ENCODE data around the gene RNF157. TPM values are rescaled to one million over a fixed set of nuclear protein-coding genes. Genes with fewer than 3 reads are reported as not detected.

Gene RNF157
- total and polyA plus RNA-seq, 2 of the 13 experiments (the other 11 are each of a cell fraction or from before 2014, with no cell fraction given): 0.44 to 1.5 TPM

DNA sequence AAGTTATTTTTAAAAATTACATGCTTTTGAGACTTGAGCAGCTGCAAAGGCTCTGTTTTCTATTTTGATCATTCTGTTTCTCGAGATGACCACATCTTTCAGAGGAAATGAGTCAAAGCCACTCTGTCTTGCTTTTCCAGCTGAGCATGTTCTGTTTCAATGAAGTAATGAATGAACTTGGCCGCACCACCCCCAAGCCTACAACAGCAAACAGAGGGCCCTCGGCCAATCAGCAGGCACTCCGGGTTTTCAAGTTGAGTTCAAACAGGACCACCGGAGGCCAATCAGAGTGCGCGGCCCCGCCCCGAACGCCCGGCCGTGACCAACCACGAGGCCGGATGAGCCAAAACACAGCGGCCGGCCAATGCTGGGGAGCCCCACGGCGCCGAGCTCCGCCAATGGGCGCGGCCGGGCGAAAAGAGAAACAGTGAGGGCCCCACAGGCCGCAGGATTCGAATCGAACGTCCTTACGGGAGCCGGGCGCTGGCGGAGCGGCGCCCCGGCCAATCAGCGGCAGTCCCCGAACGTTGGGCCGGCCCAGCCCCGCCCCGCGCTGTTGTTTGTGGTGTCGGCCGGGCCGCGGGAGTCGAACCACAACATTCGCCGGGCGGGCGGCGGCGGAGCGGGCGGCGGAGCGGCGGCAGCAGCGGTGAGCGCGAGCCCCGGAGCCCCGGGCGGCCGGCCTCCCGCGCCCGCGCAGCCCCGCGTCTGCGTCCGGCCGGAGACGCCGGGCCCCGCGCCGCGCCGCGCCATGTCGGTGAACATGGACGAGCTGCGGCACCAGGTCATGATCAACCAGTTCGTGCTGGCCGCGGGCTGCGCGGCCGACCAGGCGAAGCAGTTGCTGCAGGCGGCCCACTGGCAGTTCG lies 24.7 kb upstream of the RNF157 start, which contains the start of gene UBALD2 (continued):
- TF ChIP-seq, protein P1, sequence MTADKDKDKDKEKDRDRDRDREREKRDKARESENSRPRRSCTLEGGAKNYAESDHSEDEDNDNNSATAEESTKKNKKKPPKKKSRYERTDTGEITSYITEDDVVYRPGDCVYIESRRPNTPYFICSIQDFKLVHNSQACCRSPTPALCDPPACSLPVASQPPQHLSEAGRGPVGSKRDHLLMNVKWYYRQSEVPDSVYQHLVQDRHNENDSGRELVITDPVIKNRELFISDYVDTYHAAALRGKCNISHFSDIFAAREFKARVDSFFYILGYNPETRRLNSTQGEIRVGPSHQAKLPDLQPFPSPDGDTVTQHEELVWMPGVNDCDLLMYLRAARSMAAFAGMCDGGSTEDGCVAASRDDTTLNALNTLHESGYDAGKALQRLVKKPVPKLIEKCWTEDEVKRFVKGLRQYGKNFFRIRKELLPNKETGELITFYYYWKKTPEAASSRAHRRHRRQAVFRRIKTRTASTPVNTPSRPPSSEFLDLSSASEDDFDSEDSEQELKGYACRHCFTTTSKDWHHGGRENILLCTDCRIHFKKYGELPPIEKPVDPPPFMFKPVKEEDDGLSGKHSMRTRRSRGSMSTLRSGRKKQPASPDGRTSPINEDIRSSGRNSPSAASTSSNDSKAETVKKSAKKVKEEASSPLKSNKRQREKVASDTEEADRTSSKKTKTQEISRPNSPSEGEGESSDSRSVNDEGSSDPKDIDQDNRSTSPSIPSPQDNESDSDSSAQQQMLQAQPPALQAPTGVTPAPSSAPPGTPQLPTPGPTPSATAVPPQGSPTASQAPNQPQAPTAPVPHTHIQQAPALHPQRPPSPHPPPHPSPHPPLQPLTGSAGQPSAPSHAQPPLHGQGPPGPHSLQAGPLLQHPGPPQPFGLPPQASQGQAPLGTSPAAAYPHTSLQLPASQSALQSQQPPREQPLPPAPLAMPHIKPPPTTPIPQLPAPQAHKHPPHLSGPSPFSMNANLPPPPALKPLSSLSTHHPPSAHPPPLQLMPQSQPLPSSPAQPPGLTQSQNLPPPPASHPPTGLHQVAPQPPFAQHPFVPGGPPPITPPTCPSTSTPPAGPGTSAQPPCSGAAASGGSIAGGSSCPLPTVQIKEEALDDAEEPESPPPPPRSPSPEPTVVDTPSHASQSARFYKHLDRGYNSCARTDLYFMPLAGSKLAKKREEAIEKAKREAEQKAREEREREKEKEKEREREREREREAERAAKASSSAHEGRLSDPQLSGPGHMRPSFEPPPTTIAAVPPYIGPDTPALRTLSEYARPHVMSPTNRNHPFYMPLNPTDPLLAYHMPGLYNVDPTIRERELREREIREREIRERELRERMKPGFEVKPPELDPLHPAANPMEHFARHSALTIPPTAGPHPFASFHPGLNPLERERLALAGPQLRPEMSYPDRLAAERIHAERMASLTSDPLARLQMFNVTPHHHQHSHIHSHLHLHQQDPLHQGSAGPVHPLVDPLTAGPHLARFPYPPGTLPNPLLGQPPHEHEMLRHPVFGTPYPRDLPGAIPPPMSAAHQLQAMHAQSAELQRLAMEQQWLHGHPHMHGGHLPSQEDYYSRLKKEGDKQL (CRISPR knock-in tag; IDR thresholded peaks at IDR 0.05; ENCODE audit: low read depth): no peak
- peak; percentile 66 for TF ChIP-seq ZNF781 (CRISPR knock-in tag; IDR thresholded peaks at IDR 0.05; ENCODE audit: borderline replicate concordance, not compliant biosample characterization)
- no peak for TF ChIP-seq U2AF1 (optimal IDR thresholded peaks at IDR 0.05; ENCODE audit: low read depth, low read length)
- no peak for TF ChIP-seq ZNF570 (CRISPR knock-in tag; IDR thresholded peaks at IDR 0.05; ENCODE audit: borderline replicate concordance)
- peak; percentile 20; the same call in 1 of the 2 replicates for TF ChIP-seq YEATS4 (CRISPR knock-in tag; IDR thresholded peaks at IDR 0.05; ENCODE audit: borderline replicate concordance)
- TF ChIP-seq, protein P2, sequence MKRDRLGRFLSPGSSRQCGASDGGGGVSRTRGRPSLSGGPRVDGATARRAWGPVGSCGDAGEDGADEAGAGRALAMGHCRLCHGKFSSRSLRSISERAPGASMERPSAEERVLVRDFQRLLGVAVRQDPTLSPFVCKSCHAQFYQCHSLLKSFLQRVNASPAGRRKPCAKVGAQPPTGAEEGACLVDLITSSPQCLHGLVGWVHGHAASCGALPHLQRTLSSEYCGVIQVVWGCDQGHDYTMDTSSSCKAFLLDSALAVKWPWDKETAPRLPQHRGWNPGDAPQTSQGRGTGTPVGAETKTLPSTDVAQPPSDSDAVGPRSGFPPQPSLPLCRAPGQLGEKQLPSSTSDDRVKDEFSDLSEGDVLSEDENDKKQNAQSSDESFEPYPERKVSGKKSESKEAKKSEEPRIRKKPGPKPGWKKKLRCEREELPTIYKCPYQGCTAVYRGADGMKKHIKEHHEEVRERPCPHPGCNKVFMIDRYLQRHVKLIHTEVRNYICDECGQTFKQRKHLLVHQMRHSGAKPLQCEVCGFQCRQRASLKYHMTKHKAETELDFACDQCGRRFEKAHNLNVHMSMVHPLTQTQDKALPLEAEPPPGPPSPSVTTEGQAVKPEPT (CRISPR knock-in tag; IDR thresholded peaks at IDR 0.05; ENCODE audit: low read depth): no peak
- TF ChIP-seq POLR2A (IDR thresholded peaks at IDR 0.05; ENCODE audit: insufficient read depth in 1 of 2, low read depth in 2 of 2, low read length in 2 of 2): peak; percentile 55; a peak in 2 of 4 replicates
- no peak; the same call in 1 of the 2 replicates for TF ChIP-seq ZNF547 (CRISPR knock-in tag; IDR thresholded peaks at IDR 0.05)
- TF ChIP-seq ZIK1 (CRISPR knock-in tag; IDR thresholded peaks at IDR 0.05; ENCODE audit: borderline replicate concordance, low read depth): no peak
- TF ChIP-seq SIN3A (IDR thresholded peaks at IDR 0.05; ENCODE audit: borderline replicate concordance, low read depth, low read length): peak; percentile 95; the same call in 1 of the 2 replicates
- TF ChIP-seq, protein P3, sequence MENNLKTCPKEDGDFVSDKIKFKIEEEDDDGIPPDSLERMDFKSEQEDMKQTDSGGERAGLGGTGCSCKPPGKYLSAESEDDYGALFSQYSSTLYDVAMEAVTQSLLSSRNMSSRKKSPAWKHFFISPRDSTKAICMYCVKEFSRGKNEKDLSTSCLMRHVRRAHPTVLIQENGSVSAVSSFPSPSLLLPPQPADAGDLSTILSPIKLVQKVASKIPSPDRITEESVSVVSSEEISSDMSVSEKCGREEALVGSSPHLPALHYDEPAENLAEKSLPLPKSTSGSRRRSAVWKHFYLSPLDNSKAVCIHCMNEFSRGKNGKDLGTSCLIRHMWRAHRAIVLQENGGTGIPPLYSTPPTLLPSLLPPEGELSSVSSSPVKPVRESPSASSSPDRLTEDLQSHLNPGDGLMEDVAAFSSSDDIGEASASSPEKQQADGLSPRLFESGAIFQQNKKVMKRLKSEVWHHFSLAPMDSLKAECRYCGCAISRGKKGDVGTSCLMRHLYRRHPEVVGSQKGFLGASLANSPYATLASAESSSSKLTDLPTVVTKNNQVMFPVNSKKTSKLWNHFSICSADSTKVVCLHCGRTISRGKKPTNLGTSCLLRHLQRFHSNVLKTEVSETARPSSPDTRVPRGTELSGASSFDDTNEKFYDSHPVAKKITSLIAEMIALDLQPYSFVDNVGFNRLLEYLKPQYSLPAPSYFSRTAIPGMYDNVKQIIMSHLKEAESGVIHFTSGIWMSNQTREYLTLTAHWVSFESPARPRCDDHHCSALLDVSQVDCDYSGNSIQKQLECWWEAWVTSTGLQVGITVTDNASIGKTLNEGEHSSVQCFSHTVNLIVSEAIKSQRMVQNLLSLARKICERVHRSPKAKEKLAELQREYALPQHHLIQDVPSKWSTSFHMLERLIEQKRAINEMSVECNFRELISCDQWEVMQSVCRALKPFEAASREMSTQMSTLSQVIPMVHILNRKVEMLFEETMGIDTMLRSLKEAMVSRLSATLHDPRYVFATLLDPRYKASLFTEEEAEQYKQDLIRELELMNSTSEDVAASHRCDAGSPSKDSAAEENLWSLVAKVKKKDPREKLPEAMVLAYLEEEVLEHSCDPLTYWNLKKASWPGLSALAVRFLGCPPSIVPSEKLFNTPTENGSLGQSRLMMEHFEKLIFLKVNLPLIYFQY (CRISPR knock-in tag; IDR thresholded peaks at IDR 0.05; ENCODE audit: borderline replicate concordance): peak; percentile 77; the same call in 1 of the 2 replicates
- TF ChIP-seq RCOR2 (CRISPR knock-in tag; IDR thresholded peaks at IDR 0.05): no peak; the same call in 1 of the 2 replicates
- TF ChIP-seq ZNF225 (CRISPR knock-in tag; IDR thresholded peaks at IDR 0.05): no peak
- TF ChIP-seq PHF20 (CRISPR knock-in tag; IDR thresholded peaks at IDR 0.05): peak; percentile 7; the same call in 1 of the 2 replicates
- peak; percentile 74 for TF ChIP-seq ZFY (CRISPR knock-in tag; IDR thresholded peaks at IDR 0.05)
- TF ChIP-seq ZBTB8A (CRISPR knock-in tag; IDR thresholded peaks at IDR 0.05; ENCODE audit: borderline replicate concordance, low read depth): no peak
- no peak for TF ChIP-seq ZNF720 (CRISPR knock-in tag; IDR thresholded peaks at IDR 0.05)
- TF ChIP-seq KLF11 (CRISPR knock-in tag; IDR thresholded peaks at IDR 0.05): no peak
